Right renal pelvis (tissue), 4 donors: ENCODE data around the gene EMP2. TPM values are rescaled to one million over a fixed set of nuclear protein-coding genes. Genes with fewer than 3 reads are reported as not detected.
"Not testable (repeated sequence)": the region's sequence is repeated elsewhere in the genome, so short reads cannot be mapped to it uniquely, and the experiment has no call there.

ENCODE experiments used
- DNase-seq, 4 donors: peaks; one replicate each; pipeline ENCODE4 v3.0.0-alpha.2; 2013; ENCODE audit warnings: low read depth in 4 of 4, low spot score in 3 of 4, missing footprints in 1 of 4
- polyA plus RNA-seq, 4 donors: library from polyadenylated mRNA; unstranded; fragments of 120-200 nt; gene quantifications; one replicate each; pipeline ENCODE4 v1.2.1, GENCODE V29; 2013; ENCODE audit not compliant: insufficient read length in 4 of 4

EMP2 gene
- polyA plus RNA-seq, 4 donors: 21.7 to 32.7 (median 25.8) TPM

GRCh38 chr16:10554569-10554968 lies 25.8 kb downstream of the EMP2 start:
- DNase-seq: no peak

DNA sequence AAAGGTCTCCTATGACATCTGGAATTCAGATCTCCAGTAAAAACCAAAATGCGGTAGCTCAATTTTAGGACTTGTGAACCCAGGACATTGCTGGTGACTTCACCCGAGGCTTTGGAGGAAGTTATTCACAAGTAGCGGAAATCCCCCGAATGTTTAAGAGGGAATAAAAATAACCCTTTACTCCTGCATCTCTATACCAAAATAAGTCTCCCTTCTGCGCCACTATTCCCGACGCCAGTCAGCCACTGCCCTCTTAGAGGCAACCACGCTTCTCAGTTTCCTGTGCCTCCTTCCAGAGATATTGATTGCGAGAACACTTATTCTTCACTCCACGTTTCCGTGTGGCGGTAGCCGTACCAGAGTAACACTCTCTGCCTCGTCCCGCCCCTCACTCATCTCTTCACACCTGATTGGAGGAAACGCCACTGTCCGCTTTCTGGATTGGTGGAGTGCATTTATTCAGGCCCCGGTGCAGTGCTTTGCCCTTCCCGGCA lies 27.4 kb downstream of the EMP2 start:
- DNase-seq: no peak

- DNase-seq: no peak
Observed at GRCh38 chr16:10552281-10552680, 28.1 kb downstream of the EMP2 start.

DNA sequence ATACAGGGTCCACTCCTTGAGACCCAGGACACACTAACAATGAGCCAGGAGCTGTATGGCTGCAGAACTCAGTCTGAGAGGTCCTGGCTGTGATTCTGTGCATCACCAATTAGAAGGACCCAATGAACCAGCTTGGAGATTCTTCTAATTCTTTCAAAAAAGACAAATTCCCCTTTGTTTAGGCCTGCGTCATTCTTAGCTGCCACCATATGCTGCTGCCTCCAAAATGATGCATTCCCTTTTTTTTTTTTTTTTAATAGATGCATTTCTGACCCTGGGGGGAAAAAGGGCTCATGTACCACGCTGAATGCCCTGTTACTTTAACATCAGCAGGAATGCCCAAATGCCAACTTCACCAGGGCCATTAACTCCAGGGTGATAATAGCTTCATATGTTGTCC lies 28.5 kb downstream of the EMP2 start:
- no peak for DNase-seq

- DNase-seq: no peak
Observed at GRCh38 chr16:10548404-10548803, 32.0 kb downstream of the EMP2 start.

DNA sequence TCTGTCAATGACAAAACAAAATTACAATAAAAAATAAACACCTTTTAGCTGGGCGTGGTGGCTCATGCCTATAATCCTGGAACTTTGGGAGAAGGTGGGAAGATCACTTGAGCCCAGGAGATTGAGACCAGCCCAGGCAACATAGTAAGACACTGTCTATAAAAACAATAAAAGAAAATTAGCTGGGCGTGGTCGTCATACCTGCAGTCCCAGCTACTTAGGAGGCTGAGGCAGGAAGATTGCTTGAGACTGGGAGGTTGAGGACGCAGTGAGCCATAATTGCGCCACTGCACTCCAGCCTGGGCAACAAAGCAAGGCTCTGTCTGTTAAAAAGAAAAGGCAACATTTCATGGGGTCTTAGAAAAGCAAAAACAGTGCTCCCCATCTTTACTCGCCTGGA lies 32.7 kb downstream of the EMP2 start:
- DNase-seq: no peak

DNA sequence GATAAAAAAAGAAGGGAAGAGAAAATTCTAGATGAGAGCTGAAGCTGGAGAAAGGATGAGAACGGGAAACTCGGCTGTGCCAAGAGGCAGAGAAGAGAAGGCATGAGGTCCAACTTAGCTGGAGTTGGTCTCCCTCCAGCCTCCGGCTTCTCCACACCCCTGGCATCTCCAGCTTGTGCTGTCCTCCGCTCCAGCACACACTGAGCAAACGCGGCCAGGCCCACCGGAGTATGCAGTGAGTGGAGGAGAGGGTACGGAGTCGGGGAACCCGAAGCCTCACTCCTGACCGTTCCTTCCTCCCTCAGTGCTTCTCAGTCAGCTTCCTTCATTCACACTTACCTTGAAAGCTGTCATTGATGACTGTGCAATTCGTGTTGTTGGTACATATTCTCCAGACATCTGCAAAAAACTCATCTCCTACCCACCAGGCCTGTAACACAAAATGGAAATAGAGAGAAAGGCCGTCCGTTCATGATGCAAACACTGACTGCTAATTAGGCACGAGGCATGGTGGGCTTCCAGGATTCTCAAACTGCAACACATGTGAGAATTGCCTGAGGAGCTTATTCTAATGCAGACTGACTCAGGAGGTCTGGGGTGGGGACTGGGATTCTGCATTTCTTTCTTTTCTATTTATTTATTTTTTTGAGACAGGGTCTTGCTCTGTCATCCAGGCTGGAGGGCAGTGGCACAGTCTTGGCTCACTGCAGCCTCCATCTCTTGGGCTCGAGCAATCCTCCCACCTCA lies 37.0 kb downstream of the EMP2 start:
- no peak for DNase-seq

GRCh38 chr16:10541366-10541765 lies 39.0 kb downstream of the EMP2 start:
- DNase-seq: peak in 2 of 4 donors; percentile 8 to 18

GRCh38 chr16:10539793-10540192 lies 40.6 kb downstream of the EMP2 start:
- DNase-seq: no peak

- no peak for DNase-seq
Observed at GRCh38 chr16:10539236-10539635, 41.2 kb downstream of the EMP2 start.

- no peak for DNase-seq
Observed at GRCh38 chr16:10538583-10538982, 41.8 kb downstream of the EMP2 start.

GRCh38 chr16:10537946-10538345 lies 42.5 kb downstream of the EMP2 start:
- DNase-seq: no peak

- DNase-seq: no peak
Observed at GRCh38 chr16:10536814-10537389, 43.5 kb downstream of the EMP2 start.

GRCh38 chr16:10536328-10536727 lies 44.1 kb downstream of the EMP2 start:
- DNase-seq: not testable (repeated sequence)

DNA sequence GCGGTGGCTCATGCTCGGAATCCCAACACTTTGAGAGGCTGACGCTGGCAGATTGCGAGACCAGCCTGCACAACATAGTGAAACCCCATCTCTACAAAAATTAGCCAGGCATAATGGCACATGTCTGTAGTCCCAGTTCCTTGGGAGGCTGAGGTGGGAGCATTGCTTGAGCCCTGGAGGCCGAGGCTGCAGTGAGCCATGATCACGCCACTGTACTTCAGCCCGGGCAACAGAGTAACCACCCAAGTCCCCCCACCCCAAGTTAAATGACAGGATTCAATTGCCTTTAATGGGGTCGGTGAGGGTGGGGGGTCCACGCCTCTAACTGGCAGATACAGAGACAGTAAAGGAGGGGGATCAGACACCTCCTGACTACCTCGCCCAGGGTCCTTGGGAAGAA lies 44.9 kb downstream of the EMP2 start:
- DNase-seq: no peak

- DNase-seq: no peak
Observed at GRCh38 chr16:10534748-10535147, 45.6 kb downstream of the EMP2 start.

GRCh38 chr16:10533612-10534011 lies 46.8 kb downstream of the EMP2 start:
- not testable (repeated sequence) for DNase-seq

DNA sequence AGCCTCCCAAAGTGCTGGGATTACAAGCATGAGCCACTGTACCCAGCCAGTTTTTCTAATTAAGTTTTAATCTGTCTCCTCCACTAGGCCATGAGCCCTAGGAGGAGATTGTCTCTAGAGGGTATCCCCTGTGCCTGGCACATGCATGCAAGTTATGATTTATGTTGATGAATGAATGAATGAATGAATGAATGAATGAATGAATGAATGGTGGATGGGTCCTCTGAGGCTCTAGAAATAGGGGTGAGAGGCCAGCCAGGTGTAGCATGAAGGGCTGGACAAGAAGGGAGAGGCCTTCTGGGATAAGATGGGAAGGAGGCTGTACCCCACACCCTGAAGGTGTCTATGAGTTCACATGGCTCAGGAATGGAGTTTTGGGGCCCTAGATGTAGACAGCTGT lies 48.8 kb downstream of the EMP2 start:
- no peak for DNase-seq

DNA sequence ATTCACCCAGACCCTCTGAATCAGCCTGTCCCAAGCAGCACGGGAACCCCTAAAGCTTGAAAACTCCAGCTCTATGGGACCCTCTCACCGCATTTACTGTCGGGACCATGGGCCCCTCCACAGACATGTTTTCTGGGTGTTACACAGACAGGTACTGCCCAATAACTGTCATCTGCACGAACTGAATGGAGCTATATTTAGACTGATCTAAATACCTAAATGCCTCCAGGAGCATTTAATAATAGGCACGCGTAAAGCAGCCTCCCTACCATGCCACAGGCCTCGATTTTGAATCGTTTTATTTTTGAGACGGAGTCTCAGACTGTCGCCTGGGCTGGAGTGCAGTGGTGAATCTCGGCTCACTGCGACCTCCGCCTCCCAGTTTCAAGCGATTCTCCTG lies 49.7 kb downstream of the EMP2 start:
- DNase-seq: no peak

GRCh38 chr16:10529895-10530669 lies 50.3 kb downstream of the EMP2 start:
- DNase-seq: no peak

GRCh38 chr16:10528635-10529034 lies 51.8 kb downstream of the EMP2 start:
- DNase-seq: no peak

- no peak for DNase-seq
Observed at GRCh38 chr16:10526962-10527361, 53.4 kb downstream of the EMP2 start.
